HL-60/S4 (cell line): ENCODE data around the gene ZNF780B.
"Not testable (repeated sequence)": the region's sequence is repeated elsewhere in the genome, so short reads cannot be mapped to it uniquely, and the experiment has no call there.

Experiments
- in situ Hi-C: fragments of 300-500 bp; cut with MboI; formaldehyde crosslinking; loops from 2 replicates; pipeline ENCODE4 v1.14.3; 2022; ENCODE audit warnings: low sequenced_read_pairs

ZNF780B gene

DNA sequence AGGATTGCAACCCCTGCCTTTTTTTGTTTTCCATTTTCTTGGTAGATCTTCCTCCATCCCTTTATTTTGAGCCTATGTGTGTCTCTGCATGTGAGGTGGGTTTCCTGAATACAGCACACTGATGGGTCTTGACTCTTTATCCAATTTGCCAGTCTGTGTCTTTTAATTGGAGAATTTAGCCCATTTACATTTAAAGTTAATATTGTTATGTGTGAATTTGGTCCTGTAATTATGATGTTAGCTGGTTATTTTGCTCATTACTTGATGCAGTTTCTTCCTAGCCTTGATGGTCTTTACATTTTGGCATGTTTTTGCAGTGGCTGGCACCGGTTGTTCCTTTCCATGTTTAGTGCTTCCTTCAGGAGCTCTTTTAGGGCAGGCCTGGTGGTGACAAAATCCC lies 14.3 kb downstream of the ZNF780B start:
- in situ Hi-C loops: not testable (repeated sequence)

GRCh38 chr19:40038047-40038446 lies 18.0 kb downstream of the ZNF780B start:
- in situ Hi-C loops: not testable (repeated sequence)

DNA sequence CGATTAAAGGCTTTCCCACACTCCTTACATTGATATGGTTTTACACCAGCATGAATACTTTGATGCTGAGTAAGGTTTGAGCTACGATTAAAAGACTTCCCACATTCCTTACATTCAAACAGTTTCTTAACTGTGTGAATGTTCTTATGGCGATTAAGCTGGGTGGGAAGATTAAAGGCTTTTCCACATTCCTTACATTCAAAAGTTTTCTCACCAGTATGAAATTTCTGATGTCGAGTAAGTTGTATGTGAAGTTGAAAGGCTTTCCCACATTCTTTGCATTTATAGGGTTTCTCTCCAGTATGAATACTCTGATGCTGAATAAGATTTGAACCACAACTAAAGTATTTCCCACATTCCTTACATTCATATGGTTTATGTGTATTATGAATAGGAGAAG lies 20.0 kb downstream of the ZNF780B start:
- in situ Hi-C loops: no loop called here

- in situ Hi-C loops: no loop called here
Measured at GRCh38 chr19:40033989-40034560, 22.0 kb downstream of the ZNF780B start.

DNA sequence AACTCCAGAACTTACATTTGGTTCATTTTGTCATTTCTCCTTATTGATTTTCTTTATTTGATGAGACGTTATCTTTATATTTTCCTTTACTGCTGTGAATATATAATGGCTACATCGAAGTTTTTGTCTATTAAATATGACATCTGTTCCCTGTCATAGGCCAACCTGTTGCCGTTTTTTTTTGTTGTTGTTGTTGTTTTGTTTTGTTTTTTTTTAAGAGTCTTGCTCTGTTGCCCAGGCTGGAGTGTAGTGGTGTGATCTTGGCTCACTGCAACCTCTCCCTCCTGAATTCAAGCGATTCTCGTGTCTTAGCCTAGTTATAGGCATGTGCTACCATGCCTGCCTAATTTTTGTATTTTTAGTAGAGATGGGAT lies 29.4 kb downstream of the ZNF780B start:
- in situ Hi-C loops: no loop called here

- in situ Hi-C loops: no loop called here
Measured at GRCh38 chr19:40025938-40026596, 30.0 kb downstream of the ZNF780B start.

GRCh38 chr19:40023969-40024368 lies 32.1 kb downstream of the ZNF780B start:
- in situ Hi-C loops: no loop called here

DNA sequence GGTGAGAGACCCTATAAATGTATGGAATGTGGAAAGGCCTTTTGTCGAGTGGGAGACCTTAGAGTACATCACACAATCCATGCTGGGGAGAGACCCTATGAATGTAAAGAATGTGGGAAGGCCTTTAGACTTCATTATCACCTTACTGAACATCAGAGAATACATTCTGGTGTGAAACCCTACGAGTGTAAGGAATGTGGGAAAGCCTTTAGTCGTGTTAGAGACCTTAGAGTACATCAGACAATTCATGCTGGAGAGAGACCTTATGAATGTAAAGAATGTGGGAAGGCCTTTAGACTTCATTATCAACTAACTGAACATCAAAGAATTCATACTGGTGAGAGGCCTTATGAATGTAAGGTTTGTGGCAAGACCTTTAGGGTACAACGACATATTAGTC lies 42.0 kb downstream of the ZNF780B start:
- in situ Hi-C loops: no loop called here

DNA sequence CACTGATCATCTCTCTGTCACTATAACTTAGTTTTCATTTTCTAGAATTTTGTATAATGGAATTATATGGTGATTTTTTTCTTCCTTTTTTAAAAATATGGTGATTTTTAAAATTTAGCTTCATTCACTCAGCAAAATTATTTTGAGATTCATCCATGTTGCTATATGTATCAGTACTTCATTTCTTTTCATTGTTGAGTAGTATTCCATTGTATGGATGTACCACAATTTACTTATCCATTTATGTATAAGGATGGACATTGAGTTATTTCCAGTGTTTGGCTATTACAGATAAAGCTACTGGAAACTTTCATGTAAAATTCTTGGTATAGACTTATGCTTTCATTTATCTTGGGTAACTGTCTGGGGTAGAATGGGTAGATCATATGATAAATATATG lies 46.4 kb downstream of the ZNF780B start:
- in situ Hi-C loops: no loop called here

DNA sequence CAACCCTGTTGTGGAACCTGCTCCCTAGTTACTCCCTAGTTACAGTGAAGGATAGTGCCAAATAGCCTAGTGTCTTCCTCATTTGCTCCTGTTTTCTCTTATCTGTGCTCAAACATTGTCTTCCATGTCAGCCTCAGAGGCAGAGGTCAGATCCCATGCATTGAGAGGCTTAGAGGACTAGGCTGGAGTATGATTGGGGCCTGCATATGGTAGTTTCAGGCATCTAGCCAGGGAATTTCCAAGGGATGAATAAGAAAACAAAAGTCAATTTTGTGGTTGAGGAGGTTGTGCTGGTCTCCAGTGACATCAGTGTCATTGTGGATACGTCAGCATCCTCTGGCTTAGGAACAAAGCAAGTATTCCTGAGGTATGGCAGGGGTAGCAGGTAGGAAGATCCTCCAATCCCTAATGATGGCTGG lies 49.7 kb downstream of the ZNF780B start:
- in situ Hi-C loops: no loop called here

- in situ Hi-C loops: no loop called here
Measured at GRCh38 chr19:40005691-40006272, 50.2 kb downstream of the ZNF780B start.

DNA sequence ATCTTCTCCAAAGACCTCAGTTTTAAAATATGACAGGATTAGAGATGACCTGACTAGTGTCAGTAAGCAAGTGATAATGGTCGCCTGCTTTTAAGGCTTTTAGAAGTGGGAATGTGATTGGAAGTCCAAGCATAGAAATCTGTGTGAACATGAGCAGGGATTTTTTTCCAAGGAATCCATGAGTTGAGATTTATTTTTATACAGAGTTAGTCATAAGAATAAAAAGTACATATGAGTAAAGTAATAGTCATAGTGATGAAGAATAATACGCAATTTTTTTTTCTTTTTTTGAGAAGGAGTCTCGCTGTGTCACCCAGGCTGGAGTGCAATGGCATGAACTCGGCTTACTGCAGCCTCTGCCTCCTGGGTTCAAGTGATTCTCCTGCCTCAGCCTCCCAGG lies 57.5 kb downstream of the ZNF780B start:
- in situ Hi-C loops: no loop called here

DNA sequence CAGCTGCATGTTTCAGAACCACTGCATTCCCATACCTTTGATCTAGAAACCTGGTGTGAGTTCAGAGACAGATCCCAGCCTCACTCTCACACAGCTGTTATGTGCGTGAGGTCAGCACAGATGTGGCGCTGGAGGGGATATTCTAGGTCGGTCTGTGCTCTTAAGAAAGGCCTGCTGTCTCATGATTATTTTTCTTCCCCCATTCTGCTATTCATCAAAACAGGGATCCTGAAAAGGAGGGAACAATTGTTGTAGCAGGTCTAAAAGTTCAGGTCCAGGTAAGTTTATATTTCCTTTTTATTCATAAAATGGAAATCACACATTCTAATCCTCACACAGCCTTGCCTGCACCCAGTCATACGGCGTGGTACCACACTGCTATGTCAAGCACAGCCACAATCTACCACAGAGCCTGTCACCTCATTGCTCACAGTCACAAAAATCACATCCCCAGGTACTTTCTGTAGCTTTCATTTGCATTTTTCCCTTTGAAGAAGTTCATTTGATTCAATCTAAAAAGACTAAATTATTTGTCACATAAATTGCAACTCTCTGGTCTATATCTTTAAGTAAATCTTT lies 58.3 kb downstream of the ZNF780B start:
- in situ Hi-C loops: no loop called here

DNA sequence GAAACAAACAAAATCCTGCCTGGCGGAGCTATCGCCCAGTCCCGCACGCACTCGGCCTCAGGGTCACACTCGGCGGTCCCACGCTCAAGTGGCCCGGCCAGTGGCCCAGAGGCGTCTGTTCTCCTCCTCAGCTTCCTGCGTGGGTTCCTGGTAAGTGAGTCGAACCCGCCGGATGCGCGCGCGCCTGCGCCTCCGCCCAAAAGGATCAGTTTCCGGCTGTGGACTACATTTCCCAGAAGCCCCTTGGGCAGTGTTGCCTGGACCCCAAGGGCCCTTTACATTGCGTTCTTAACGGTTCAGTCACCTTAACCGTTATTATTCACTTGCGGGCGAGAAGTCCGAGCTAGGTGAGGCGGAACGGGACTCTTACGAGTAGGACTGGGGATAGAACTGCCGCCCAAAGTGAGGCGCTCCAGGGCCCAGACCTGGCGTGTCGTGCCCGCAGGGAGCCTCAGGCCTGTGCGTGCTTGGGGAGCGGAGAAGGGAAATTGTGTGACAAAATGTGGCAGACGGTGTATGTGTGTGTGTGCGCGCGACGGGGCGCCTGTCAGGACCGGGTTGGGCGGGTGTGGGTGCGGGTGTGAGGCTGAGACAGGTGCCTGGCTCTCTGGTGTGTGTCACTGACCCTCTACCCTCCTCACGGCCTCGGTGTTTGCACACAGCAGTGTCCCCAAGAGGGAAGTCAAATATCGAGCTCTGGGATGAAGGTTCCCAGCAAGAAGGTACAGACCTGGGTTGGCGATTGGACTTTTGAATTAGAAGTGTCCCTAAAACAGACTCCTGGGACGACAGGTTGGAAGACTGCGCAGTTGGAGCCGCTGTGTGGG lies 59.0 kb downstream of the ZNF780B start, which contains the start of gene ZNF546:
Gene ZNF546 (plus strand): TSS at position 250 of the 827 bp plus-strand sequence. CDS start 1,267 bp downstream, outside the sequence.
- in situ Hi-C loops: no loop called here

GRCh38 chr19:39996218-39996810 lies 59.7 kb downstream of the ZNF780B start:
- in situ Hi-C loops: no loop called here

DNA sequence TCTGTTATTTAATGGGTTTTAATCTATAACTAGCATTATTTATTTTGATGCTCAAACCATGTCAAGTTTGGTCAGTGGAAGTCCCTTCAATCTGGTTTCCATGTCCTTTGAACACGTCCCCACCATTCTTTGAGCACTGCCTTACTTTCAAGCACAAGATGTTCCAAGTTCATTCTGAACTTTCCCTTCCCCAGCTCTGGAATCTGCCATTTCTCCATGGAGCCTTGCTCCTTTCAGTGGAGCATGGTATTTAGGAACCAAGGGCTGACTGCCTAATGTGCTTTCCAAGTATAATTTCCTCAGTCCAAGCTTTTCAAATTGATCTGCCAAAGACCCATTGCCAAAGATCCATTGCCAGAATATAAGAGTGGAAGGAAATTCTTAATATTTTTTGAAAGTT lies 60.2 kb downstream of the ZNF780B start:
- in situ Hi-C loops: no loop called here

DNA sequence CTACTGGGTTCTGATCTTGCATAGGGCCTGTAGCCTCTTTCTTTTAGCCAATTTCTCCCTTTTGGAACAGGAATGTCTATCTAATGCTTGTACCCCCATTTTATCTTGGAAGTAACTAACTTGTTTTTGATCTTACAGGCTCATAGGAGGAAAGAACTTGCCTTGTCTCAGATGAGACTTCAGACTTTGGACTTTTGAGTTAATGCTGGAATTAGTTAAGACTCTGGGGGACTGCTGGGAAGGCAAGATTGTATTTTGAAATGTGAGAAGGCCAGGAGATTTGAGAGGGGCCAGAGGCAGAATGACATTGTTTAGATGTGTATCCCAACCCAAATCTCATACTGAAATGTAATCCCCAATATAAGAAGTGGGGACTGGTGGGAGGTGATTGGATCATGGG lies 61.7 kb downstream of the ZNF780B start:
- in situ Hi-C loops: no loop called here

- in situ Hi-C loops: no loop called here
Measured at GRCh38 chr19:39993605-39994004, 62.4 kb downstream of the ZNF780B start.

GRCh38 chr19:39987596-39987995 lies 68.4 kb downstream of the ZNF780B start:
- in situ Hi-C loops: no loop called here

DNA sequence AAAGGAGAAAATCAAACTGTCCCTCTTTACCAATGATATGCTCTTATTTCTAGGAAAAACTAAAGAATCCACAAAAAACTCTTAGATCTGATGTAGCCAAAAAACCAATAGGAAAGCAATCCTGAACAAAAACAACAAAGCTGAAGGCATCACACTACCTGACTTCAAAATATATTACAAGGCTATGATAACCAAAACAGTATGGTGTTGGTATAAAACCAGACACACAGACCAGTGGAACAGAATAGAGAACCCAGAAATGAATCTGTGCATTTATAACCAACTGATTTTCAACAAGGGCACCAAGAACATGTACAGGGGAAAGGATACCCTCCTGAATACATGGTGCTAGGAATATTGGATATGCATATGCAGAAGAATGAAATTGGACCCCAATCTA lies 68.9 kb downstream of the ZNF780B start:
- in situ Hi-C loops: no loop called here

DNA sequence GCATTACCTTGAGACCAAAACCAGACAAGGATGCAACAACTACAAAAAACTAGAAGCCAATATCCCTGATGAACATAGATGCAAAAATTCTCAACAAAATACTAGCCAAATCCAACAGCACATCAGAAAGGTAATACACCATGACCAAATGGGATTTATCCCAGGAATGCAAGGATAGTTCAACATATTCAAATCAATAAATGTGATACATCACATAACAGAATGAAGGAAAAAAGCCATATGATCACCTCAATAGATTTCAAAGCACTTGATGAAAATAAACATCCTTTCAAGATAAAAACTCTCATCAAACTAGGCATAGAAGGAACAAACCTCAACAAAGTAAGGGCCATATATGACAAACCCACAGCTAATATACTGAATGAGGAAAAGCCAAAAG lies 69.4 kb downstream of the ZNF780B start:
- in situ Hi-C loops: no loop called here
